GM04503 (cell line): ENCODE results near the gene LENG8.
A peak's percentile ranks its signal among the peaks of the same experiment; 100 is the strongest.
"Not testable (repeated sequence)": the region's sequence is repeated elsewhere in the genome, so short reads cannot be mapped to it uniquely, and the experiment has no call there.

Experiments
- DNase-seq: peaks from one replicate; pipeline ENCODE4 v3.0.0-alpha.2; 2012; ENCODE audit warnings: low read depth

LENG8 gene

DNA sequence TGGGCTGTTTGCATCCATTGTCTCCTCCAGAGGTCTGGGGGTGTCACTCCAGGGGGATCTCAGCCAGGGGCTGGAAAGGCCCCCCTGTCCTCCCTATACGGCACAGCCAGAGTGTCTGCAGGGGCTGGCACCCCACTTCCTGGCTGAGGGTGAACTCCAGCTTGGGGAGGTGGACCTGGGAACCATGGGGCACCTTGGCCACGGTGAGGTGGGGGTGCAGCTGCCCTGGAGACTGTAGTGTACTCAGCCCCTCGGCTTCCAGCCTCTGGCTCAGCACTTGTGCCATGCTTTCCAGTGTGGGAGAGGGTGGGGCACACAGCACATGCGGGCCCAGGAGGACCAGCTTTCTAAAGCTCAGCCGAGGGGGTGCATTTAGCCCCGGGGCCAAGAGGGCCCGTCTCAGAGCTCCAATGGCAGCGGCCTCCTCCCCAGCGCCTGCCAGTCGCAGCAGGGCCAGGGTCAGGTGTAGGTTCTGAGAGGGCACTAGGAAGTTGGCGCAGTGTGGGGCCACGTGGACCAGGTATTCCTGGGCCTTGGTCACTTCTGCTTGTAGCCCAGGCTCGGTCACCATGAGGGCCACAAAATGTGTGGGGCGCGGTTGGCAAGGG lies 13.2 kb downstream of the LENG8 start:
- DNase-seq: no peak

- no peak for DNase-seq
These were observed 13.9 kb downstream of the LENG8 start for GRCh38 chr19:54462655-54463530.

- peak; percentile 78 for DNase-seq
These were observed 14.6 kb downstream of the LENG8 start, which contains the start of gene LENG9 for GRCh38 chr19:54463531-54464043. LENG9 (minus strand) TSS chr19:54463778; CDS start chr19:54463526, 252 bp downstream.

GRCh38 chr19:54464044-54464629 lies 15.1 kb downstream of the LENG8 start:
- no peak for DNase-seq

GRCh38 chr19:54464630-54465425 lies 15.8 kb downstream of the LENG8 start:
- DNase-seq: no peak

DNA sequence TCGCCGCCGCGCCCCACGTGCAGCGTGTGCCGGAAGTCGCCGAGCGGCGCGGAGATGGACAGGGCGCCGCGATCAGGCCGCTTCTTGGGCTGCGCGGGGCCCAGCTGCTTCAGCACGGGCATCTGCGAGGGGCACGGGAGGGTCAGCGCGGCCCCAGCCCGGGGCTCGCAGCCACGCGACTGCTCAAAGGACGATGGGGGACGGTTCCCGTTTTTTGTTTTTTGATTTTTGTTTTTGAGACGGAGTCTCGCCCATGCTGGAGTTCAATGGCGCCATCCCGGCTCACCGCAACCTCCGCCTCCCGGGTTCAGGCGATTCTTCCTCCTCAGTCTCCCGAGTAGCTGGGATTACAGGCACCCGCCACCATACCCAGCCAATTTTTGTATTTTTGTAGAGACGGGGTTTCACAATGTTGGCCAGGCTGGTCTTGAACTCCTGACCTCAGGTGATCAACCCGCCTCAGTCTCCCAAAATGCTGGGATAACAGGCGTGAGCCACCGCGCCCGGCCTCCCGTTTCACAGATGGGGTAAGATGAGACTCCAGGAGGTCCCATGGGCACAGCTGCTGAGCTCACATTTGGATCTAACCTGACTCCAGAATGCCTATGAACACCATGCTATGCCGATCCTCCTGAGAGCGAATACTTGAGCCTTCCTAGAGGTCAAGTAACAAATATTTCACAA lies 16.6 kb downstream of the LENG8 start:
- DNase-seq: no peak

DNA sequence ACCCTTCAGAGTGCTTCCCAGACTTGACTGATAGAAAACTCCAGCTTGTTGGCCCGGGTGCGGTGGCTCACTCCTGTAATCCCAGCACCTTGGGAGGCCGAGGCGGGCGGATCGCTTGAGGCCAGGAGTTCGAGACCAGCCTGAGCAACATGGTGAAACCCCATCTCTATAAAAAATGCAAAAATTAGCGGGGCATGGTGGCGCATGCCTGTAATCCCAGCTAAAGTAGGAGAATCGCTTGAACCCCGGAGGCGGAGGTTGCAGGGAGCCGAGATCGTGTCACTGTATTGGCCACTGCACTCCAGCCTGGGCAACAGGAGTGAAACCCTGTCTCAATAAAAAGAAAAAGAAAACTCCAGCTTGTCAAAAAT lies 17.1 kb downstream of the LENG8 start:
- DNase-seq: not testable (repeated sequence)

- no peak for DNase-seq
These were observed 20.5 kb downstream of the LENG8 start for GRCh38 chr19:54469496-54469934.

- no peak for DNase-seq
These were observed 21.4 kb downstream of the LENG8 start for GRCh38 chr19:54470276-54470887.

- no peak for DNase-seq
These were observed 22.2 kb downstream of the LENG8 start for GRCh38 chr19:54470991-54471782.

- peak; percentile 67 for DNase-seq
These were observed 24.3 kb downstream of the LENG8 start, which contains the start of gene CDC42EP5 for GRCh38 chr19:54473071-54473891. CDC42EP5 (minus strand) TSS chr19:54473296; CDS start chr19:54465547, 7,749 bp downstream.

DNA sequence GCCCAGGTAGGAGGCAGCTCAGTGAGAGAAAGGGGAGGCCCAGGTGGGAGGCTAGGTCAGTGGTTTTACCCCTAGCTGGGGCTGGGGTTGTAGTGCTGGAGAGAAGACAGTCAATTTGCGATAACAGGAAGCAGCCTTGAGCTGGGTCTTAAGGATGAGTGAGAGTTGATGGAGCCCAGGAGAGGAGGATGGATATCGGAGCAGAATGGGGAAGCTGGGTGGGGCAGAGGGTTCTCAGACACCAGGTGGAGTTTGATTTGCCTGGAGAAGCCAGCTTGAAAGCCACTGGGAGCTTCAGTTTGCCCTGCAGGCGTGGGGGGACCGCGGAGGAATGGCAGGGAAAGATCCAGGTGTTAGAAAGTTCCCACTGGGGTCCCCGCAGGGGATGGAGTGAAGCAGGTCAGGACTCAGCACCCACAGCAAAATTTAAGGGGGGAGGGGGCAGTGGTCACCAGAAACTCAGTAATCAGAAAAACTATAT lies 24.9 kb downstream of the LENG8 start:
- no peak for DNase-seq

- no peak for DNase-seq
These were observed 26.7 kb downstream of the LENG8 start for GRCh38 chr19:54475706-54476105.

DNA sequence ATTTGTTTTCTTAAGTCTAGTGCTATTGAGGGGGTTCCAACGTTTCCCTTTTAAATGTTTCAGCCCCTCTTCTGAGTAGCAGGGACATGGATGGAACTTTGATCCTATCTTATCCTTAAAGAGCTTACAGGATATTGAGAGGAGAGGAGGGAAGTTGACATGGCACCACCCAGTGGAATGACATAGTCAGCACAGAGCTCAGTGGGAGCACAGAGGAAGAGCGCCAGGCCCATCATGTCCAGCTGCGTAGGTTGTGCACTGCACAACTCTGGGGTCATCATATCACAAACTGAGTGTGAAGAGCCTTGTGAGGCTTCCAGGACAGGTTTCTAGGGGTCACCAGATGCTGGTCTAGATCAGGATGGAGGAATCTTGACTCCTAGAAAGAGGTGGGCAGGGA lies 28.7 kb downstream of the LENG8 start:
- DNase-seq: no peak

DNA sequence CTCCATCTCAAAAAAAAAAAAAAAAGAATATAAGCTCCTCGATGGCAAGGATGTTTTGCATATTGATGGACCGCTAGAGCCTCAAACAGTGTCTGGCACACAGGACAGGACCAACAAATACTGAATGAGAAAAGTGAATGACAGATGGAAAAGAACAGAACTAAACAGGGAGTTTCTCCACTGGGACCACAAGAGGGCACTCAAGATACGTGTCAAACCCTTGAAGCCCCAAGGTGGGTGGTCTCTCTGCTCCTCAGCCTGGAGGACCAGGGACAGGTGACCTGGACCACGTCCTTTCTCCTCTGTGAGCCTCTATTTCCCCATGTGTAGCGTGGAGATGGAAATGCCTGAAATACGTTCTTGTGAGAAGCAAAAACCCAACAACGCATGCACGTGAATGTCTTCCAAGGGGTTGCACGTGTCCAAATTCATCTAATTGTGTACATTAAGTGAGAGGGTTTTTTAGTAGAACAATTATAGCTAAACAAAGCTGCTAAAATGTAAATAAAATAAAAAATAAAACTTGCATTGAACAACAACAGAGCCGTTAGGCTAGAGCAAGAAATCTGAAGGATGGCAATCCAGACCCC lies 29.8 kb downstream of the LENG8 start:
- DNase-seq: no peak

DNA sequence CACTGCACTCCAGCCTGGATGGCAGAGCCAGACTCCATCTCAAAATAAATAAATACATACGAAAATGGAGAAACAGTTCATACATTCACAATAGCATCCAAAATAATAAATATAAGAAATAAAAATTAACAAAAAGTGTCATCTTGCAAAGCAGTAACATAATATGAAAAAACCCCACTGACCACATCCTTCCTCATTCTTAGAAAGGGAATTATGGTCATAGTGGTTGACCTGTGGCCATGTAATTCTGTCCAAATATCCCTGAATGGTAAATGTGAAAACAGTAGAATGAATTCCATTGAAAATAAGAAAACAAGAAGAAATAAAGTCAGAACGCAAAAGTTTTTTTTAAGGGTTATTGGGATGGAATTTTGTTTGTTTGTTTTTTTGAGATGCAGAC lies 31.1 kb downstream of the LENG8 start:
- no peak for DNase-seq

- no peak for DNase-seq
These were observed 32.4 kb downstream of the LENG8 start for GRCh38 chr19:54481326-54481930.

DNA sequence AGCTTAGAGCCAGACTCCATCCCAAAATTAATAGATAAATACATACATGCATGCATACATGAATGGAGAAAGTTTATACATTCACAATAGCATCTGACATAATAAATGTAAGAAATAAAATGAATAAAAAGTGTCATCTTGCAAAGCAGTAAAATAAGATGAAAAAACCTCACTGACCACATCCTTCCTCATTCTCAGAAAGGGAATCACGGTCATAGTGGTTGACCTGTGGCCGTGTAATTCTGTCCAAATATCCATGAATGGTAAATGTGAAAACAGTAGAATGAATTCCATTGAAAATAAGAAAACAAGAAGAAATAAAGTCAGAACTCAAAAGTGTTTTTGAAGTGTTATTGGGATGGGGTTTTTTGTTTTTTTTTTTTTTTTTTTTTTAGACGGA lies 33.9 kb downstream of the LENG8 start:
- DNase-seq: no peak
